Kasumi-1 (cell line): ENCODE results near the gene GFI1.
"Not testable (repeated sequence)": the region's sequence is repeated elsewhere in the genome, so short reads cannot be mapped to it uniquely, and the experiment has no call there.

ENCODE experiments used
- DNase-seq, 2 experiments: peaks; one replicate each; lab custom pipeline; 2025; lab: John Stamatoyannopoulos, UW

The GFI1 gene

GRCh38 chr1:92465256-92465647, 21.5 kb downstream of the GFI1 start:
- peak in 1 of 2 experiments; percentile 73 for DNase-seq

GRCh38 chr1:92464588-92465255, 22.0 kb downstream of the GFI1 start:
- DNase-seq = peak in 1 of 2 experiments; percentile 51

GRCh38 chr1:92461364-92462097, 25.2 kb downstream of the GFI1 start:
- DNase-seq = peak in 1 of 2 experiments; percentile 81

GRCh38 chr1:92459871-92460320, 26.8 kb downstream of the GFI1 start:
- peak; percentile 99 for DNase-seq

GRCh38 chr1:92458146-92458545, 28.6 kb downstream of the GFI1 start:
- DNase-seq = no peak

GRCh38 chr1:92447976-92448375, 38.7 kb downstream of the GFI1 start:
- DNase-seq = no peak

GRCh38 chr1:92447033-92447681, 39.6 kb downstream of the GFI1 start:
- DNase-seq = no peak

- DNase-seq = no peak
These were observed 40.2 kb downstream of the GFI1 start for GRCh38 chr1:92446546-92446945.

GRCh38 chr1:92445865-92446264, 40.9 kb downstream of the GFI1 start:
- no peak for DNase-seq

GRCh38 chr1:92444351-92444750, 42.4 kb downstream of the GFI1 start:
- DNase-seq = no peak

- no peak for DNase-seq
These were observed 42.8 kb downstream of the GFI1 start for GRCh38 chr1:92443893-92444292.

GRCh38 chr1:92442351-92442750, 44.4 kb downstream of the GFI1 start:
- no peak for DNase-seq

GRCh38 chr1:92441697-92442342, 44.9 kb downstream of the GFI1 start:
- no peak for DNase-seq

GRCh38 chr1:92441316-92441696, 45.4 kb downstream of the GFI1 start:
- DNase-seq = no peak

- no peak for DNase-seq
These were observed 47.4 kb downstream of the GFI1 start for GRCh38 chr1:92439291-92439690.

GRCh38 chr1:92434572-92434971, 52.2 kb downstream of the GFI1 start:
- not testable (repeated sequence) for DNase-seq

- DNase-seq = no peak
These were observed 56.7 kb downstream of the GFI1 start for GRCh38 chr1:92430030-92430429.

GRCh38 chr1:92425617-92426016, 61.1 kb downstream of the GFI1 start:
- DNase-seq = no peak
